HepG2 (cell line): ENCODE data around the gene ZNF316. TPM values are rescaled to one million over a fixed set of nuclear protein-coding genes. Genes with fewer than 3 reads are reported as not detected.

ENCODE experiments used
- BRF2 ChIP-seq: sonication (generic); formaldehyde crosslinking; IDR thresholded peaks from 2 replicates; pipeline ENCODE4 v1.8.1; 2022; ENCODE audit warnings: mild to moderate bottlenecking, missing genetic modification reagents
- CREBL2 ChIP-seq: sonication (generic); formaldehyde crosslinking; IDR thresholded peaks from 2 replicates; pipeline ENCODE4 v1.8.1; 2023; ENCODE audit warnings: missing genetic modification reagents, mild to moderate bottlenecking, borderline replicate concordance
- FOXK2 ChIP-seq: fragments of 450-650 bp; IDR thresholded peaks from 2 replicates; pipeline ENCODE4 v1.6.1; 2016
- GTF3A ChIP-seq: sonication (generic); formaldehyde crosslinking; conservative IDR thresholded peaks from 2 replicates; pipeline ENCODE4 v1.4.0; 2020; ENCODE audit warnings: mild to moderate bottlenecking, missing genetic modification reagents
- HBP1 ChIP-seq: IDR thresholded peaks from 2 replicates; pipeline ENCODE4 v1.6.1; 2016; ENCODE audit warnings: low read depth, control low read depth
- IRX3 ChIP-seq: sonication (generic); formaldehyde crosslinking; IDR thresholded peaks from 2 replicates; pipeline ENCODE4 v1.8.1; 2023; ENCODE audit warnings: mild to moderate bottlenecking, low read depth, missing genetic modification reagents, borderline replicate concordance
- MYPOP ChIP-seq: sonication (generic); formaldehyde crosslinking; IDR thresholded peaks from 2 replicates; pipeline ENCODE4 v1.8.1; 2023; ENCODE audit warnings: mild to moderate bottlenecking, moderate library complexity, missing genetic modification reagents
- NFATC3 ChIP-seq: sonication (generic); formaldehyde crosslinking; IDR thresholded peaks from 2 replicates; pipeline ENCODE4 v1.5.1; 2020; ENCODE audit warnings: mild to moderate bottlenecking, missing genetic modification reagents
- PBX3 ChIP-seq: sonication (generic); formaldehyde crosslinking; IDR thresholded peaks from 2 replicates; pipeline ENCODE4 v1.8.1; 2023; ENCODE audit warnings: missing genetic modification reagents, inconsistent platforms, borderline replicate concordance
- RBAK ChIP-seq: sonication (generic); formaldehyde crosslinking; IDR thresholded peaks from 2 replicates; pipeline ENCODE4 v1.5.1; 2020; ENCODE audit warnings: mild to moderate bottlenecking, missing genetic modification reagents
- TBP ChIP-seq: sonication (generic); formaldehyde crosslinking; IDR thresholded peaks from 2 replicates; pipeline ENCODE4 v1.5.0; 2020; ENCODE audit warnings: missing genetic modification reagents
- TOE1 ChIP-seq: sonication (generic); formaldehyde crosslinking; IDR thresholded peaks from 2 replicates; pipeline ENCODE4 v1.4.0; 2020; ENCODE audit warnings: mild to moderate bottlenecking, missing genetic modification reagents
- ZNF17 ChIP-seq: sonication (generic); formaldehyde crosslinking; IDR thresholded peaks from 2 replicates; pipeline ENCODE4 v1.5.0; 2020; ENCODE audit warnings: mild to moderate bottlenecking, missing genetic modification reagents
- ZNF263 ChIP-seq: sonication (generic); formaldehyde crosslinking; IDR thresholded peaks from 2 replicates; pipeline ENCODE4 v1.4.0; 2020; ENCODE audit warnings: missing genetic modification reagents
- ZNF432 ChIP-seq: sonication (generic); formaldehyde crosslinking; IDR thresholded peaks from 2 replicates; pipeline ENCODE4 v1.5.0; 2020; ENCODE audit warnings: missing genetic modification reagents, mild to moderate bottlenecking, borderline replicate concordance
- ZNF574 ChIP-seq: sonication (generic); formaldehyde crosslinking; IDR thresholded peaks from 2 replicates; pipeline ENCODE4 v1.4.0; 2020; ENCODE audit warnings: missing genetic modification reagents
- ZXDC ChIP-seq: sonication (generic); formaldehyde crosslinking; IDR thresholded peaks from 2 replicates; pipeline ENCODE4 v1.5.0; 2020; ENCODE audit warnings: mild to moderate bottlenecking, missing genetic modification reagents
- polyA plus RNA-seq, 8 experiments: library from polyadenylated mRNA; depleted of rRNA in 3 of 8; stranded (reverse) in 7 of 8; unstranded in 1 of 8; fragments of >200 nt; fragmentation: Illumina TruSeq in 4 of 8; extraction: Trizol in 4 of 8; gene quantifications; 2 replicates each; pipeline versions ENCODE4 v1.2.1 to v1.2.3, GENCODE V29; 2011 to 2016; ENCODE audit warnings: low read depth in 4 of 8, missing spikeins in 1 of 8, mixed read lengths in 1 of 8; ENCODE audit not compliant: insufficient read depth in 1 of 8
- total RNA-seq, 5 experiments: library from RNA; depleted of rRNA; stranded (reverse); fragments of >200 nt; fragmentation: Illumina TruSeq; extraction: Trizol; gene quantifications; 2 replicates each; pipeline ENCODE4 v1.2.3, GENCODE V29; 2016; ENCODE audit warnings: low read depth in 1 of 5

The ZNF316 gene
- total and polyA plus RNA-seq, 2 of the 13 experiments (the other 11 are each of a cell fraction or from before 2014, with no cell fraction given), result 4.3 to 9.9 TPM

GRCh38 chr7:6589829-6590644, 47.1 kb upstream of the ZNF316 start, which contains the start of gene INTS15 (continued):
- TF ChIP-seq PBX3 (CRISPR knock-in tag) (no peak), FOXK2 (no peak), MYPOP (CRISPR knock-in tag) (peak; percentile 90), RBAK (CRISPR knock-in tag) (no peak), TOE1 (no peak), HBP1 (CRISPR knock-in tag) (0 out of 2 replicates have a peak, but pooled peaks have one; percentile 13), TBP (CRISPR knock-in tag) (no peak), ZNF574 (peak; percentile 97), GTF3A (CRISPR knock-in tag) (no peak), ZNF263 (no peak), CREBL2 (no peak), IRX3 (CRISPR knock-in tag) (peak; percentile 96; the same call in 1 of the 2 replicates), ZXDC (CRISPR knock-in tag) (0 out of 2 replicates have a peak, but pooled peaks have one; percentile 62), ZNF17 (no peak), BRF2 (CRISPR knock-in tag) (peak; percentile 87; the same call in 1 of the 2 replicates), NFATC3 (CRISPR knock-in tag) (no peak), ZNF432 (CRISPR knock-in tag) (no peak)
